Measurements from ENCODE around the gene IBA57.
"Not testable (repeated sequence)": the region's sequence is repeated elsewhere in the genome, so short reads cannot be mapped to it uniquely, and the experiment has no call there.

The IBA57 gene

DNA sequence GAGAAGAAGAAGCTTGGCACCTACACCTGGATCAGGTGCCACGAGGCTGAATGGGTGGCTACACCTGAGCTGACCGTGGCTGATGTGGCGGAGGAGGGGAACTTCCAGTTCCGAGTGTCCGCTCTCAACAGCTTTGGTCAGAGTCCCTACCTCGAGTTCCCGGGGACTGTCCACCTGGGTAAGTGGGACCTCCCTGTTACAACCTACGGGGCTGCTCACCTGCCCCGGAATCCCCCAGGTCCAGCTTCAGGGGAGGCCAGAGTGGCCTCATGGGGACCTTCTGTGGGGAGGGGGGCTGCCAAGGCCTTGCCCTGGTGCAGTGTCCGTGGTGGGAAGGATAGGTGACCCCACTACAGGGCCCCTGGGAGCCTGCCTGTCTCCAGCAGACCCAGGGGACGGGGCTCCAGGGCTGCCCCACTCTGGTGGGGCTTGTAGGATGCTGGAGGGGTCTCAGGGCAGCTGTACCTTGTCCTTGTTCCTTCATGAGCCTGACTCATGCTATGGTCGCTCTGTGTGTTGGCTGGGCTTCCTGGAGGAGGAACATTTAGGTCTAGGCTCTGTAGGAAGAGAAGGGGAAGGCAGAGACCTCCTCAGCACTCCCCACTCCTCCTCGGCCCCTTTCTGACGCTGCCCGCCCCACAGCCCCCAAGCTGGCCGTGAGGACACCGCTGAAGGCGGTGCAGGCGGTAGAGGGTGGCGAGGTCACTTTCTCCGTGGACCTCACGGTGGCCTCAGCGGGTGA is 49.5 kb downstream of the IBA57 start:
- no peak for DNase-seq

DNA sequence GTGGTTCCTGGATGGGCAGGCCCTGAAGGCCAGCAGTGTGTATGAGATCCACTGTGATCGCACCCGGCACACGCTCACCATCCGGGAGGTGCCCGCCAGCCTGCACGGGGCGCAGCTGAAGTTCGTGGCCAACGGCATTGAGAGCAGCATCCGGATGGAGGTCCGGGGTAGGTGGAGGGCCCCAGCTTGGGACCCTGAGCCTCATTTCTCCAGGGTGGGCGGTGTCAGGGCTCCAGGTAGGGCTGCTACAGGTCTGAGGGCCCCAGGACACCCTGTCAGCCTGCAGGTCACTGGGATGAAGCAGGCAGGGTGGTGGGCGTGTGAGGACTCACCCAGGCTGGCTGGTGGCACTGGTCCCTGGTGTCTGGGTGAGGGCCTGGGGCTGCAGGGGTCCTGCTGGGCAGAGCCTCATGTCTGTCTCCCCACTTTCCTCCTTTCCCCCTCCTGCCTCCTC is 50.1 kb downstream of the IBA57 start:
- DNase-seq, result no peak

DNA sequence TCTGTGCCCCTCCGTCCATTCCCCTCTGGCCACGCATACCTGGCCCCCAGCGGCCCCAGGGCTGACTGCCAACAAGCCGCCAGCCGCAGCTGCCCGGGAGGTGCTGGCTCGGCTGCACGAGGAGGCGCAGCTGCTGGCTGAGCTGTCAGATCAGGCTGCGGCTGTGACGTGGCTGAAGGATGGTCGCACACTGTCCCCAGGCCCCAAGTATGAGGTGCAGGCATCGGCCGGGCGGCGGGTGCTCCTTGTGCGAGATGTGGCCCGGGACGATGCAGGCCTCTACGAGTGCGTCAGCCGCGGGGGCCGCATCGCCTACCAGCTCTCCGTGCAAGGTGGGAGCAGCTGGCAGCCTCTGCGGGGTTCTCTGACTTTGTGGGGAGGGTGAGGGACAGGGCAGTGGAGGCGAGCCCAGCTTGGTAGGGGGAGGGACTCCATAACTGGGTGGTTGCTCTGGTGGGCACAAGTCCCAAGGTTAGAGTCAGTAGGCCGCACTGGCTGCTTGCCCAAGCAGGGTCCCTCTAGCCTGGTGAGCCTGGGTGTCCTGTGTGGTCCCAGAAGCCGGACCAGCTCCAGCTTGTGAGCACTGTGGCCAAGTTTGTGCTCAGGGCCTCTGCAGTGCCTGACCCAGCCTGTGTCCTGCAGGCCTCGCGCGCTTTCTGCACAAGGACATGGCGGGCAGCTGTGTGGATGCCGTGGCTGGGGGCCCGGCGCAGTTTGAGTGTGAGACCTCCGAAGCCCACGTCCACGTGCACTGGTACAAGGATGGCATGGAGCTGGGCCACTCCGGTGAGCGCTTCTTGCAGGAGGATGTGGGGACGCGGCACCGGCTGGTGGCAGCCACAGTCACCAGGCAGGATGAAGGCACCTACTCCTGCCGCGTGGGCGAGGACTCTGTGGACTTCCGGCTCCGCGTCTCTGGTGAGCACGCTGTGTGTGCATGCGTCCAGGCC is 51.0 kb downstream of the IBA57 start:
- no peak for DNase-seq

DNA sequence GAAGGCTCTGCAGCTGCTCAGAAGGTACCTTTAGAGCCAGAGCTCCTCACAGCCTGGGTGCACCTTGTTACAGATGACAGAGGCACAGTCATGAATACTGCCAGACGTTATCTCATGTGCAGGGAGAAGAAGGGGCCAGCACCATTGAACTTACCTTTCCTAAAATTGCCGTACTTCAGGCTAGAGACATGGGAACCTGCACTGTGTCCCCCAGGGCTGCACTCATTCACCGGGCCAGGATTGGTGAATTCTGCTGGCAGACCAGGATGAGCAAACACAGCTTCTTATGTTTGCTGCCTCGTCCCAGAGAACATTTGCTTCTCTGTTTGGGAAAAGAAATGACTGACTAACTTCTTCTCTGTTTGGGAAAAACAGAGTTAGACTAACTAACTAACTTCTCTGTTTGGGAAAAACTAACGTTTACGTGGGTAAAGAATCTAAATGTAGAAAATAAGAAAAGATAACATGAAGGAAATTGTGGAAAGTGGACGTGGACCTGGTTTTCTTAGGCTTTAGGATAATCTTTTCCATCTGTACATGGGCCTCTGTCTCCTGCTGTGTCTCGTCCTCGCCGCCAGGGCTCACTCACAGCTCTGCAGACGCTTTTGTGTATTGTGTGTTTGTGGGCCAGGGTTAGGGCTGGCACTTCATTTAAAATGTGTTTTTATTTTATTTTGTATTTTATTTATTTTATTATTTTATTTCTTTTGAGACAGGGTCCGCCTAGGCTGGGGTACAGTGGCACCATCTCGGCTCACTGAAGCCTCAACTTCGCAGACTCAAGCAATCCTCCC is 52.1 kb downstream of the IBA57 start:
- DNase-seq, result no peak

DNA sequence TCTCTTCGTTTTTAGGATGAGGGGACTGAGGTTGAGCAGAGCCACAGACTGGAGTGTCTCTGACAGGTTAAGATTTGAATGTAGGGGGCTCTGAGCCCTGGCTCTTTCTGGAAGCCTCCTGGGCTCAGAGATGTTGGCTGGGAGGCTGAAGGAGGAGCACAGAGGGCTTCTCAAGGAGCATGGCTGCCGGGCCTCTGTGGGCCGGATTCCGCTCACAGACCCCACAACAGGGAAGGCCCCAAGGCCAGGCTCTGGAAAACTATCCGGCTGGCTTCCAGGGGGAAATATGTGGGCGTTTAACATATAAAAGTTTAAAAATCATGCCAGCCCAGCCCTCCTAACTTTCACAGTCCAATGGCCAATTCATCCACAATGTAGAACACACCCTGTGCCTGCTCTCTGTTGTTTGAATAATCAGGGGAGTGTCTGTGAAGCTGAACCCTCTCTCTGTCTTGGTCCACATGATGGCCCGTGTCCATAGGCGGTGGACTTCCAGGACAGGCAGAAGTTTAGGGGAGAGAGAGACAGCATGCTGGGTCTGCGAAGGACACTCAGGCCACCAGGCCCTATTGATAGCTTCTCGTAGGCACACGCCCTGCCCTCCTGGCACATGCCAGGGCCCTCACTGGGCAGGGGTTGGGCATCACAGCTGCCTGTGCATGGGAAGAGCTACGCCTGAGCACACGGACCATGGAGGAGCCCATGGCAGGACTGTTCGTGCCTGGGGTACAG is 53.1 kb downstream of the IBA57 start:
- no peak for DNase-seq

DNA sequence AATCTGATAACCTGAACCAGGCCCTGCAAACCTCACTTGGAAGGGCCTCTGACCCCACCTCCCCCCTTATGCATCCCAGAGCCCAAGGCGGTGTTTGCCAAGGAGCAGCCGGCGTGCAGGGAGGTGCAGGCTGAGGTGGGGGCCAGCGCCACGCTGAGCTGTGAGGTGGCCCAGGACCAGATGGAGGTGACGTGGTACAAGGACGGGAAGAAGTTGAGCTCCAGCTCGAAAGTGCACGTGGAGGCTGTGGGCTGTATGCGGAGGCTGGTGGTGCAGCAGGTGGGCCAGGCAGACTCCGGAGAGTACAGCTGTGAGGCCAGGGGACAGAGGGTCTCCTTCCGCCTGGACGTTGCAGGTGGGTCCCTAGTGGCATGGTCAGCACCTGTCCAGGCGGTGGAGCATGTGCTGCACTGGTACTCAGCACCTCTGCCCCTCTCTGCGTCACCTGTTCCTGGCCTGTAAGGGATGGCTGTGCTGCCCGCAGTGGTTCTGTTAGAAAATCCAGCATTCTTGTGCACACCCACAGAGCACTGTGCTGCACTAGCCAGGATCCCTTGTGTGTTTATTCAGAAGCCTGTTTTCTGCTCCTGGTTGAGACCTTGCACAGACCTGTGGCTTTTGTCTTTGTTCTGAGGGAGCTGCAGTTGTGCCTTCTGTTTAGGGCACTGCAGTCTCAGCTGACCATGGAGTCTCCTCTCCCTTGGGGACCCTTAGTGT is 53.8 kb downstream of the IBA57 start:
- no peak for DNase-seq

DNA sequence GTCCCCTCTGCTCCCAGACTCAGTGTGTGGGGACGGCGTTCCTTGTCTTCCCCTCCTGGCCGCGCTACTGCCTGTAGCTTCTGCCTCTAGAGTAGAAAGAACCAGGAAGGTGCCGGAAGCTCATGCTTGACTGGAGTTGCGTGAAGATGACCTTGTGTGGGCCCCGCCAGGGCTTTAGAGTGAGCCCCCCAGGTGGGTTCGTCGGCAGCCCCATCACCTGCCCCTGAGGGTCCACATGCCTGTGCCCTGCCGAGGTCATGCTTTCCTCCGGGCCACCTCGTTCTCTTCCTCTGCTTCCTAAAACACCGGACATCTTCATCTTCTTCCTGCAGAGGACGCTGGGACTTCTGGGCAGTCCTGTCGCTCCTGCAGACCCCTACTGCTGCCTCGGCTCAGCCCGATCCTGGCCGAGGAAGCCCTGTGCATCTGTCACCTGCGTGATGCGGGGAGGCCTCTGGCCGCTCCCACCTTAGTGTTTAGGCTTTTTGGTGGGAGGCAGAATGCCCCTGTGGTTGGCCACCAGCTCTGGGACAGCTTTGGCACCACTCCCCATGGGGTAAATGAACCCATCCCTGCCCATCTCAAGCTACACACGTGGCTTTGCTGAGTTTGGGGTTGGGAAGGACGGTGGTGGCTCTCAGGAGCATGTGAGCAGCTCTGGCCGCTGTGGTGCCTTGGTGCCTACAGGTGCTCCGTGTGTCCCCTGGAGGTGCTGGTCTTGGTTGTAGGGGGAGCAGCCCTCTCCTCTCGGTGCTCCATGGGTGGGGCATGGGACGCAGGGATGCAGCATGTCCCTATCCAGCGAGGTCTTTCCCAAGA is 54.6 kb downstream of the IBA57 start:
- no peak for DNase-seq

DNA sequence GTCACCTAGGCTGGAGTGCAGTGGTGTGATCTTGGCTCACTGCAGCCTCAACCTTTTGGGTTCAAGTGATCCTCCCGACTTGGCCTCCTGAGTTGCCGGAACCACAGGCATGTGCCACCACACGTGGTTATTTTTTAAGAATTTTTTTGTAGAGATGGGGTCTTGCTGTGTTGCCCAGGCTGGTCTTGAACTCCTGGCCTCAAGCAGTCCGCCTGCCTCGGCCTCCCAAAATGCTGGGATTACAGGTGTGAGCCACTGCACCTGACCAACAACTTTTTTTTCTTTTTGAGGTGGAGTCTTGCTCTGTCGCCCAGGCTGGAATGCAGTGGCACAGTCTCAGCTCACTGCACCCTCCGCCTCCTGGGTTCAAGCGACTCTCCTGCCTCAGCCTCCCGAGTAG is 55.5 kb downstream of the IBA57 start:
- DNase-seq, result not testable (repeated sequence)

DNA sequence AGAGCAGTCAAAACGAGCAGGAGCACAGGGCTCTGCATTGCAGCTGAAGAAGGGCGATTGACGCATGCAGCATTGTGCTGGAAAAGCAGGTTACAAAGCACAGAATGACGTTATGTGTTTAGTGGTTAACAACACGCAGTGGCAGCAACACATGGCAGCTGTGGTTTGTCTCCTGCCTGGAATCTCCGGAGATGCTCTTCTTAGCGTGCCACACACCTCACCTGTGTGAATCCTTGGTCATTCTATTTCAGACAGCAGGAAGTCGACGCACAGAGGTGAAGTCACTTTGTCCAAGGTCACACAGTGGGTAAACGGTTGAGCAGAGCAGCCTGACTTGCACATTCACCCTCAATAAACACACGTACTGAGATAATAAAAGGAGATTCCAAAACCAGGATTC is 56.9 kb downstream of the IBA57 start:
- no peak for DNase-seq

DNA sequence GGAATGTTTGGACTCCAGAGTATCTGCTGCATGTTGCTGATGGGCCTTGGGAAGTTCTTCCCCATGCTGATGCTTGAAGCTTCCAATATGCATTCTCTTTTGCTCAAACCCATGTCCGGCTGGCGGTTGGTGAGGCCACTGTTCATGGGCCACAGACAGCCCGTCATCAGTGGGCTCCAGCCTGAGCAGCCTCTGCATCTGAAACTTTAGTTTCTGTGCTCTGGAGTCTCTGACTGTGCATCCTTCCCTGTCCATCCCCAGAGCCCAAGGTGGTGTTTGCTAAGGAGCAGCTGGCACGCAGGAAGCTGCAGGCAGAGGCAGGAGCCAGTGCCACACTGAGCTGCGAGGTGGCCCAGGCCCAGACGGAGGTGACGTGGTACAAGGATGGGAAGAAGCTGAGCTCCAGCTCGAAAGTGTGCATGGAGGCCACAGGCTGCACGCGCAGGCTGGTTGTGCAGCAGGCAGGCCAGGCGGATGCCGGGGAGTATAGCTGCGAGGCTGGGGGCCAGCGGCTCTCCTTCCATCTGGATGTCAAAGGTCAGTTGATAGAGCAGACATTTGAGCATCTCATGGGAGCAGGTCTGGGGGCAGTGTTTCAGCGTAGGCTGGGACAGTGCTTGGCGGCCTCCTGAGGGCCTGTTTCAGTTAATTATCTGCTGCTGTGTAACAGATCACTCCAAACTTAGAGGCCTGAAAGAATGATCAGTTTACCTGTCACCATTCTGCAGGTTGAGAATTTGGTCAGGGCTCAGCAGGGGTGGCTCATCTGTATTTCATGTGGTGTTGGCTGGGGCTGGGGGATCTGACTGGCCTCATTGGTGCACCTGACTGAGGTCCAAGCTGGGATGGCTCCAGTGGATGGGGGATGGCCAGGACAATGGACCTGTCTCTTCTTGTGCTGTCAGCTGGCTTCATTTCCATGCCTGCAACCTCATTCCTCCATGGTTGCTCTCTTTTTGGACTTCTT is 58.9 kb downstream of the IBA57 start:
- no peak for DNase-seq

DNA sequence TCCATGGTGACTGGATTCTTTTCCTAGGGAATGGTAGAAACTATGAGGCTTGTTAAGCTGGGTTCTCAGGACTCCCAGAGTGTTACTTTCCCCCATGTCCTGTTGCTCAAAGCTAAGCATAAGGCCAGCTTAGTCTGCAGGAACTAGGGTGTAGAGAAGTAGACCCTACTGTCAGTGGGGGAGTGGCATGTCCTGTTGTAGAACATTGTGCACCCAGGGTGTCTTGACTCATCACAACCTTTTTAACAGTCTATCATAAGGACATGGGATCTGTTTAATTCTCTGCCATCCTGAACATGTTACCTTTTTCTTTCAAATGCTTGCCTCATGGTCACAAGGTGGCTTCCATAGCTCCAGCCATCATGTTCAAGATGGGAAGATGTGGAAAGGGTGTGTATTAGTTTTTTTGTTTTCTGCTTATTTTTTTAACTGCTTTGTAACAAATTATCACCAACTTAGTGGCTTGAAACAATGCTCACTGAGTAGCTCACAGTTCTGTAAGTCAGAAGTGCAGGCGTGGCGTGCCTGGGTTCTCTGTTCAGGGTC is 59.6 kb downstream of the IBA57 start:
- no peak for DNase-seq

DNA sequence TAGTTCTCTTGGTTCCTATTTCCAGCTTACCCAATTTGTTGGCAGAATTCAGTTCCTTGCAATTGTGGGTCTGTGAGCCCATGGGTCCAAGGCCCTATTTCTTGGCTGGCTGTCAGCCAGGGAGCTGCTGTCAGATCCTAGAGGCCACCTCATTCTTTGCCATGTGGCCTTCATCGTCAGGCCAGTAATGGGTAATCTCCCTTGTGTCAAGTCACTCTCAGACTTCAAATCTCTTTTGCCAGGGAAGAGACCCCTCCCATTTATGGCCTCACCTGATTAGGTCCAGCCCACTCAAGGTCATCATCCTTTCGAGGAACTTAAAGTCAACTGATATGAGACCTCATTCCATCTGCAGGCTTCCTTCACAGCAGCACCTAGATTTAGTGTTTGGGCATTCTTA is 60.1 kb downstream of the IBA57 start:
- DNase-seq, result no peak

DNA sequence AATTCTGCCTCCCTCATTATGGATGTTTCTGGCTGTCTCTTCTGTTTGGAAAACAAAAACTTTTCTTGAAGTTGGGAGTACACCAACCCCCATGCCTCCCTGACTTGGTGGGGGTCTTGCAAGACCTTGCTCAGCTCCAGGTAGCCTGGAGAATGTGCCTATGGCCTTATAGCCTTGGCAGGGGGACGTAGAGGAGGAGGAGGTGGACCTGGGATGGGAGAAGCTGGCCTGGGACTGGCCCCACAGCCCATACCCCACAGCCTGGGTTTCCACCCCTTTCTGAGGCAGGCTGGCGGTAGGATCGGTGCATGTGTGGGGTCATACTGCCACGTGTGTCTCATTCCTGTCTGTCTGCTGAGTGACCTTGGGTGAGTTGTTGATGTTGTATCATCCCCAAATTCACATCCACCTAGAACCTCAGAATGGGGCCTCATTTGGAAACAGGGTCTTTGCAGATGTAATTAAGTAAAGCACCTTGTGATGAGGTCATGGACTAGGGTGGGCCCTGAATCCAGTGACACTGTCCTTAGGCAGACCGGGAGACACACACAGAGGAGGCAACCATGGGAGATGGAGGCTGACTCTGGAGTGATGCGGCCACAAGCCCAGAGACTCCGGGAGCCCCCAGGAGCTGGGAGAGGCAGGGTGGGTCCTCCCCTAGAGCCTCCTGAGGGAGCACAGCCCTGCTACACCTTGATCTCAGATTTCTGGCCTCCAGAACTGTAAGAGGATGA is 60.7 kb downstream of the IBA57 start:
- no peak for DNase-seq

DNA sequence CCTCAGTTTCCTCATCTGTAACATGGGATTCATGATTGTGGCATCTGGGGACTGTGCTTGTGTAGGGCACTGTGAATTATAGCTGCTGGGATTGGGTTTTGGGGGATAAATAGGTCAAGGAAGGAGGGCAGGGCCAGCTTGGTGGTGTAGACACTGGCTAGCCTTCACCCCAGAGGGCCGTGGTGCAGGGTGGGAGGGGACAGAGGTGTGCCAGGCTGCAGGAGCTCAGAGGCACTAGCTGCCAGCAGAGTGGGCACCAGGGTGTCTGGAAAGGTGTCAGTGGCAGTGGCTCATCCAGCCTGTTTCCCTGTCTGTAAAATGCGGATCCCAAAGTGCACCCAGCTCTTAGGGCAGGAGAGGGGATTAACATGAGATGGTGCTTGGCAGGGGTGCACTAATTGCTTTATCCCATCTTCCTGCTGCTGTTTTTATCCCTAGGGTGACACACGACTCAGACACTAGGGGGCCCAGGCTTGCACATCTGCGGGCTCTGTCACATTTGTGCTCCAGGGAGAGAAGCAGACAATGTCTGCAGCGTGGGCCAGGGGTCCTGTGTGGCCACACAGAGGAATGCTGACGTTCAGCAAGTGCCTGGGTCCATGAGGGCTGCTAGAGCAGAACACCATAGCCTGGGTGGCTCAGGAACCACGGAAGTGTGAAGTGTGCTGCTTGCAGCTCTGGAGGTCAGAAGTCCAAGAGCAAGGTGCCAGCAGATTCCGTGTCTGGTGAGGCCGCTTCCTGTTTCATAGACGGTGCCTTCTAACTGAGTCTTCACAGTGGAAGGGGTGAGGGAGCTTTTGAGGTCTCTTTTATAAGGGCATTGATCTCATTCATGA is 61.6 kb downstream of the IBA57 start:
- DNase-seq, result no peak

DNA sequence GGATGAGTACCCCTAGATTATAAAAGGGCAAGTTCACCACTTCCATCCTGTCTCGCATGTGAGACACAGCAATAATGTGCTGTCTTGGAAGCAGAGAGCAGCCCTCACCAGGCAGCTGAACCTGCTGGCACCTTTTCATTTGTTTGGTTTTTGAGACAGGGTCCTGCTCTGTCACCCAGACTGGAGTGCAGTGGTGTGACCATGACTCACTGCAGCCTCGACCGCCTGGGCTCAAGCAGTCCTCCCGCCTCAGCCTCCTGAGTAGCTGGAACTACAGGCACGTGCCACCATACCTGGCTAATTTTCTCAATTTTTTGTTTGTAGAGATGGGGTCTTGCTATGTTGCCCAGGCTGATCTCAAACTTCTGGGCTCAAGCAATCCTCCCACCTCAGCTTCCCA is 62.5 kb downstream of the IBA57 start:
- DNase-seq, result not testable (repeated sequence)

DNA sequence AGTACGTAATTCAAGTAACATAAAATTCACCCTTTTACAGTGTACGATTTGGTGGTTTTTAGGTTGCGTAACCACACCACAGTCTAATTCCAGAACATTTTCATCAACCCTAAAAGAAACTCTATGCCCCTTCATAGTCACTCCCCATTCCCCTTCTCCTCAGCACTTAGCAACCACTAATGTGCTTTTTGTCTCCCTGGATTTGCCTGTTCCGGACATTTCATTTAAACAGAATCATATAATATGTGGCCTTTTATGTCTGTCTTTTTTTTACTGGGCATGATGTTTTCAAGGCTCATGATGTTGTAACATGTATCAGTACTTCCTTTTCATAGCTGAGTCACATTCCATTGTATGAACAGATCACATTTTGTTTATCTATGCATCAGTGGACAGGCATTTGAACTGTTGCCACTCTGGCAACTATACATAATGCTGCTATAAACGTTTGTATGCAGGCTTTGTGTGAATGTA is 63.0 kb downstream of the IBA57 start:
- no peak for DNase-seq

DNA sequence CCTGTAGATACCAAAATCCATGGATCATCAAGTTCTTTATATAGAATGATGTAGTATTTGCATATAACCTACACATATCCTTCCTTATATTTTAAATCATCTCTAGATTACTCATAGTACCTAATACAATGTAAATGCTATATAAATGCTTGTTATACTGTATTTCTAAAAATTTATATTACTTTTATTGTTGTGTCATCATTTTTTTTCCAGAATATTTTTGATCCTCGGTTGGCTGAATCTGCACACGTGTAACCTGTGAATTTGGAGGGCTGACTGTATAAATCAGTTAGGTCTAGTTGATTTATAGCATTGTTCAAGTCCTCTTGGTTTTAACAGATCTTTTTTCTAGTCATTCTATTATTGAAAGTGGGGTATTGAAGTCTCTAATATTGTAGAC is 65.6 kb downstream of the IBA57 start:
- no peak for DNase-seq

Measured in NCI-H2227 treated with DMSO at 0.1 percent for 48 hours (cell line).